AG04450 (cell line): ENCODE measurements around the gene TIMM9. TPM values are rescaled to one million over a fixed set of nuclear protein-coding genes. Genes with fewer than 3 reads are reported as not detected.
"Not testable (repeated sequence)": the region's sequence is repeated elsewhere in the genome, so short reads cannot be mapped to it uniquely, and the experiment has no call there.

Source experiments
- CTCF ChIA-PET: fragments of 300-600, 350-600 bp; formaldehyde crosslinking; extraction: SDS; loops from one replicate; lab custom pipeline; 2022; ENCODE audit warnings: antibody characterized with exemption, inconsistent platforms; lab: Charles Lee
- POLR2A ChIA-PET: fragments of 350-600 bp; formaldehyde crosslinking; extraction: SDS; loops from one replicate; lab custom pipeline; 2021; ENCODE audit warnings: antibody characterized with exemption, inconsistent platforms; lab: Yijun Ruan, JAX
- DNase-seq: peaks from one replicate; pipeline ENCODE4 v3.0.0-alpha.2; 2011; ENCODE audit warnings: low read depth, low spot score
- H3K27ac ChIP-seq: one replicate; pipeline ENCODE4 v1.5.1; 2012; ENCODE audit warnings: low read depth, low read length, control low read depth
- H3K27me3 ChIP-seq: one replicate; pipeline ENCODE4 v1.6.0; 2012; ENCODE audit warnings: low read length; ENCODE audit not compliant: control insufficient read depth, insufficient read depth
- H3K4me3 ChIP-seq: 2 replicates; pipeline ENCODE4 v1.5.1; 2011; ENCODE audit warnings: mild to moderate bottlenecking, low read depth, low read length, control low read depth
- H3K9me3 ChIP-seq: 2 replicates; pipeline ENCODE4 v1.5.1; 2012; ENCODE audit warnings: low read length; ENCODE audit not compliant: control insufficient read depth, insufficient read depth
- CTCF ChIP-seq: IDR thresholded peaks from 2 replicates; pipeline ENCODE4 v1.5.1; 2011; ENCODE audit warnings: low read depth, low read length, control low read depth, inconsistent platforms
- polyA plus RNA-seq: library from polyadenylated mRNA; depleted of rRNA; stranded (reverse); fragments of >200 nt; gene quantifications from 2 replicates; pipeline ENCODE4 v1.2.3, GENCODE V29; 2011; rRNA removed
- small RNA-seq: library from RNA; depleted of rRNA; stranded (forward); fragments of <200 nt; gene quantifications from one replicate; pipeline ENCODE3, GENCODE V24; 2012; ENCODE audit warnings: low read depth; ENCODE audit not compliant: insufficient read length

Gene TIMM9
- polyA plus RNA-seq, 1 experiment: 26.8 TPM

- TF ChIP-seq CTCF: no peak
- no peak for DNase-seq
- no peaks in the 10 kb centered on the region for H3K9me3 ChIP-seq
- ChIA-PET CTCF (no interaction called here), POLR2A (no interaction called here)
- no peak overlapping the region for H3K27ac ChIP-seq
- H3K27me3 ChIP-seq: no peaks in the 10 kb centered on the region
- H3K4me3 ChIP-seq: no peak overlapping the region
Measured at GRCh38 chr14:58367296-58367695, 60.0 kb downstream of the TIMM9 start.

- ChIA-PET CTCF (interaction anchor here (1.3 to 3.1 kb wide), 3 partner anchors 21 to 256 kb away, joined by 4 to 12 read pairs (median 4); partner anchors contain the start of gene TOMM20L), POLR2A (no interaction called here)
- Histone ChIP-seq H3K9me3 (no peaks in the 10 kb centered on the region), H3K27me3 (no peaks in the 10 kb centered on the region), H3K27ac (no peak overlapping the region), H3K4me3 (no peak overlapping the region)
- TF ChIP-seq CTCF: no peak
- no peak for DNase-seq
Measured at GRCh38 chr14:58364316-58364715, 63.0 kb downstream of the TIMM9 start.

GRCh38 chr14:58362798-58363412 lies 64.4 kb downstream of the TIMM9 start:
- no peak overlapping the region for H3K4me3 ChIP-seq
- no peaks in the 10 kb centered on the region for H3K9me3 ChIP-seq
- no peaks in the 10 kb centered on the region for H3K27me3 ChIP-seq
- DNase-seq: no peak
- no peak overlapping the region for H3K27ac ChIP-seq
- peak; percentile 38 for TF ChIP-seq CTCF
- POLR2A ChIA-PET: no interaction called here
- CTCF ChIA-PET: interaction anchor here (3.1 kb wide), 1 partner anchor 33 kb away, joined by 12 read pairs; the partner anchor contains the start of gene TOMM20L

- CTCF ChIA-PET, H3K27ac ChIP-seq, H3K27me3 ChIP-seq, POLR2A ChIA-PET, H3K9me3 ChIP-seq, DNase-seq, H3K4me3 ChIP-seq: not testable (repeated sequence)
Measured at GRCh38 chr14:58362272-58362671, 65.1 kb downstream of the TIMM9 start.

Small RNA genes within 50 kb of the gene (small RNA-seq; reads per million reads assigned to genes)
- not detected for gene HSBP1P1
- not detected for gene RF00019

Other genes with a start within 250 kb of the TIMM9 start
- gene ACTR10, start 227.4 kb downstream of the TIMM9 start, polyA plus RNA-seq: 99.9 and 142 TPM in 2 replicates
- gene PSMA3, start 182.7 kb downstream of the TIMM9 start, polyA plus RNA-seq: 266 and 318 TPM in 2 replicates
- 7.4 and 12.4 TPM in 2 replicates for gene ARID4A, start 129.0 kb downstream of the TIMM9 start, polyA plus RNA-seq
- gene TOMM20L, start 31.6 kb downstream of the TIMM9 start, polyA plus RNA-seq: not detected in 2 replicates
- gene KIAA0586, start 188 bp upstream of the TIMM9 start, polyA plus RNA-seq: 15.7 and 24.6 TPM in 2 replicates
- 6.1 and 6.2 TPM in 2 replicates for gene DACT1, start 210.4 kb upstream of the TIMM9 start, polyA plus RNA-seq